Lower leg skin (tissue), 3 donors: ENCODE measurements around the gene CFHR2.

Source experiments
- POLR2A ChIP-seq, 2 donors: fragments of 450-650 bp; IDR thresholded peaks; one replicate each; pipeline ENCODE4 v1.6.1; 2016 to 2017; ENCODE audit warnings: antibody characterized with exemption in 2 of 2, mild to moderate bottlenecking in 1 of 2, moderate library complexity in 1 of 2
- TF ChIP-seq, protein P1 (sequence below), 3 donors: fragments of 450-650 bp; IDR thresholded peaks; one replicate each; pipeline ENCODE4 v1.5.1; 2016; ENCODE audit warnings: antibody characterized with exemption in 3 of 3, mild to moderate bottlenecking in 3 of 3, moderate library complexity in 2 of 3

DNA sequence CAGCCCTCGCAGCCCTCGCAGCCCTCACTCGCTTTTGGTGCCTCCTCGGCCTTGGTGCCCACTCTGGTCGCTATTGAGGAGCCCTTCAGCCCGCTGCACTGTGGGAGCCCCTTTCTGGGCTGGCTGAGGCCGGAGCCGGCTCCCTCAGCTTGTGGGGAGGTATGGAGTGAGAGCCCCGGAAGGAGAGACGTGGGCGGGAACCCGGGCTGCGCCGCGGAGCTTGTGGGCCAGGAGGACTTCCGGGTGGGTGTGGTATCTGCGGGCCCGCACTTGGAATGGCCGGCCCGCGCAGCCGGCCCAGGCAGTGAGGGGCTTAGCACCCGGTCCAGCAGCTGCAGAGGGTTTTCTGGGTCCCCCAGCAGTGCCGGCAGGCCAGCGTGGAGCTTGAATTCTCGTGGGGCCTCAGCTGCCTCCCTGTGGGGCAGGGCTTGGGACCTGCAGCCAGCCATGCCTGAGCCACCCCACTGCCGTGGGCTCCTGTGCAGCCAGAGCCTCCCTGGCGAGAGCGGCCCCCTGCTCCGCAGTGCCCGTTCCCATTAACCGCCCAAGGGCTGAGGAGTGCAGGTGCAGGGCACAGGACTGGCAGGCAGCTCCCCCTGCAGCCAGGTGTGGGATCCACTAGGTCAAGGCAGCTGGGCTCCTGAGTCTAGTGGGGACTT is 9.9 kb upstream of the CFHR2 start:
- TF ChIP-seq, protein P1, sequence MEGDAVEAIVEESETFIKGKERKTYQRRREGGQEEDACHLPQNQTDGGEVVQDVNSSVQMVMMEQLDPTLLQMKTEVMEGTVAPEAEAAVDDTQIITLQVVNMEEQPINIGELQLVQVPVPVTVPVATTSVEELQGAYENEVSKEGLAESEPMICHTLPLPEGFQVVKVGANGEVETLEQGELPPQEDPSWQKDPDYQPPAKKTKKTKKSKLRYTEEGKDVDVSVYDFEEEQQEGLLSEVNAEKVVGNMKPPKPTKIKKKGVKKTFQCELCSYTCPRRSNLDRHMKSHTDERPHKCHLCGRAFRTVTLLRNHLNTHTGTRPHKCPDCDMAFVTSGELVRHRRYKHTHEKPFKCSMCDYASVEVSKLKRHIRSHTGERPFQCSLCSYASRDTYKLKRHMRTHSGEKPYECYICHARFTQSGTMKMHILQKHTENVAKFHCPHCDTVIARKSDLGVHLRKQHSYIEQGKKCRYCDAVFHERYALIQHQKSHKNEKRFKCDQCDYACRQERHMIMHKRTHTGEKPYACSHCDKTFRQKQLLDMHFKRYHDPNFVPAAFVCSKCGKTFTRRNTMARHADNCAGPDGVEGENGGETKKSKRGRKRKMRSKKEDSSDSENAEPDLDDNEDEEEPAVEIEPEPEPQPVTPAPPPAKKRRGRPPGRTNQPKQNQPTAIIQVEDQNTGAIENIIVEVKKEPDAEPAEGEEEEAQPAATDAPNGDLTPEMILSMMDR (IDR thresholded peaks at IDR 0.05), result no peak
- TF ChIP-seq POLR2A (IDR thresholded peaks at IDR 0.05), result no peak
